ENCODE measurements around the gene EVPLL.
"Not testable (repeated sequence)": the region's sequence is repeated elsewhere in the genome, so short reads cannot be mapped to it uniquely, and the experiment has no call there.

Gene EVPLL

DNA sequence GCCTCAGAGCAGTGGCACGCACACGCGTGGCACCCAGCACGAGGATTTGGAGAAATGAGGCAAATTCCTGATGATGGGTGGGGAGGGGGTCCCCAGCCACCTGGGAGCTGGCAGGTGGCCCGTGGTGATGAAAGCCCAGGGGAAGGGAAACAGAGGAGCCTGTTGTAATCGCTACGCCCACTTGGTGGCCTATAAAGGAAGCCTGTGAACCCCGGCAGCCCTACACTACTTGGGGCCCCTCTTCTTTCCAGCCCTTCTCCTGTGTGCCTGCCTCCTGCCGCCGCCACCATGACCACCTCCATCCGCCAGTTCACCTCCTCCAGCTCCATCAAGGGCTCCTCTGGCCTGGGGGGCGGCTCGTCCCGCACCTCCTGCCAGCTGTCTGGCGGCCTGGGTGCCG is 49.1 kb downstream of the EVPLL start:
- DNase-seq = not testable (repeated sequence)

GRCh38 chr17:18432206-18432605 is 54.6 kb downstream of the EVPLL start:
- not testable (repeated sequence) for DNase-seq
